ENCODE measurements around the gene TCF4.

TCF4 gene

DNA sequence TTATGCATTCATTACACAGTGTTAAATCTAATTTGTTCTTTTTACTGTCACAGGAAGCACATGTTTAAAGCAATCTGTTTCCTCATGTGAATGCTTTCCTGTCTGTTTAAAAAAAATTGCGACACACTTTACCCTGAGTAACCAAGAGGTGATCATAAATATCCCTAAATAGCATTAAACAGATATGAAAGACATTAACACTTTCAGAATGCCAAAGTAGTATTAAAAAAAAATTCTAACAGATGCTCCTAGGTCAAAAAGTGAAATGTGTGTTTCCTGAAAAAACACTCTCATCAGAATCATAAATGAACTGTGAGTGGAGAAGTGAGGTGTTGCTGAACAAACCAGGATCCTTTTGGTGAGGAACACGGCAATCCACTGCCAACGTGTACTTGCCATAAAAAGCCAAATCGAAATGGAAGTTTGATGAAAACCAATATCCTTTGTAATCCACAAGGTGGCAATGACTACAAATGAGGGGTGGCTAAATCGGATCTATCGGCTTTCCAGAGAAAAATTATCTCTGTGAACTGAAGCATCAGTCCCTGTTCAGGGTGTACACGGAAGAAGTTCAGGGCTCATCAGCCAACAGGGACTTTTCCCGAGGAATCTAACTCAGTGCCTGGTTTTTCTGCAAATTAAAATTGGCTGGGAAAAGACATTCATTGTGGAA is 248.9 kb downstream of the TCF4 start:
- no peak for DNase-seq

DNA sequence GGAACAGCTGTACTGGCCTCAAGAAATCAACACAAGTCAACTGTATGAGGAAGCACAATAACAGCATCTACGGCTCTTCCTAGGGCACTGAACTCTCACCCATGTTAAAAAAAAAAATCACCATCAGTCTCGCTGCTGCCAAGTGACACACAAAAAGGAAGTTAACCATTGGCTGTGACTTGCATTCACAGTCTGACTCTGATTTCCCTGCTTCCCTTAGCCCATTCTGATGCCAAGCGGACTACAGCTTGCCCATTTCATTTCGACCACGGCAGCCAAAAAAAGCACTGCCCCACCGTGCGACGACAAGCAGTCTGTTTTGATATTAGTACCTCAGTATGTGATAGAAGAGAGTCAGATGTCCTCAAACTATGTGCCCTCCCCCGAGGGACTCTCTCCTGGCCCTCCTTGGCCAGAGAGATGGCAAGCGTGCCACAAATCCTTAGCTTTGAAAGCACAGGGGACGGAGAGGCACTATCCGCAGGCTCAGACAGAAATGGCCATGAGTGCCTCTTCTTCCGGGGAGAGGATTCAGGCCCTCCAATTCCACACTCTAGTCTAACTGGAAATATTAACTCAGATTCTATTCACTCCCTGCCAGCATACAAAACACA is 250.0 kb downstream of the TCF4 start:
- peak; percentile 67 for DNase-seq

DNA sequence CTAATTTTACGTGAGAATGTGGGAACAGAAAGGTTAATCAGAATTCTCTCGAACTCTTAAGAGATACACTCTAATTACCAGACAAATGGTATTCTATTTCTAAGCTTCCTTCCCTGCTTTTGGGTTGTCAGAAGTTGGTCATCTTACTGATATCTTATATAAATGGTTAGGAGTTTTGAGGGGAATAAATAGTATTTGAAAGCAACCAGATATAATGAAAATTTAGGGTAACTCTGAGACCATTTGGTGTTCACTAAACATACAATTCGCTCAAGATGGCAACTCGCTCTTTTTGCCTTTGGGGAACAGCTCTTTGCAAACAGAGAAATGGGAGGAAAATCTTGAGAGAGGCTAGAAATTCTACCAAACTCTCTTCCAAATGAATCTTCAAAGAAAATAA is 250.9 kb downstream of the TCF4 start:
- DNase-seq = no peak

DNA sequence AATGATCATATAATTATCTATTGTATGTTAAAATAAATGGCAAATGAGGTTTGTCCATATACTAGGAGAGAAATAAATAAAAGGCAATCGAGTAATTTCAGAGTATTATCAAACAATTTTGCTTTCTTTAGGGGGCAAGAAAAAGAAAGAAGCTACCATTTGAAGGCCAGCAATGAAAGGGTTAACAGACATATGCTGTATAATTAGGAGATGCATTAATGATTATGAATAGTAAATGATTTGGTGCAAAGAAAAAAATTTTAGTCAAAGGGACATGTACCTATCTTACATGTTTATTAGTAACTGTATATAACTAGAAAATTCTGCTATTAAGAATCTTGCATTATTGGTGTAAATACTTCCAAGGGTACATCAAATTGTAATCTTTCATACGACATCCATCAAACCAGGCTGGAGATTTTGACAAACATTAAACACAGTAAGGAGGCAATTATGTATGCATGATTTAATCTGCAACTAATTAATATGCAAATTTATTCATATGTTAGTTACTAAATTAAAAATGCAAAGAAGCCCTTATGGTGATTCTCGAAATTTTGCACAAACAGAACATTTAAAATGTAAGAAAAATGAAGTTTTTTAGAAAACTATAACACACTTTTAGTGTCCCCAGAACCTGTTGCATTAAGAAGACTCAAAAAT is 251.4 kb downstream of the TCF4 start:
- no peak for DNase-seq

DNA sequence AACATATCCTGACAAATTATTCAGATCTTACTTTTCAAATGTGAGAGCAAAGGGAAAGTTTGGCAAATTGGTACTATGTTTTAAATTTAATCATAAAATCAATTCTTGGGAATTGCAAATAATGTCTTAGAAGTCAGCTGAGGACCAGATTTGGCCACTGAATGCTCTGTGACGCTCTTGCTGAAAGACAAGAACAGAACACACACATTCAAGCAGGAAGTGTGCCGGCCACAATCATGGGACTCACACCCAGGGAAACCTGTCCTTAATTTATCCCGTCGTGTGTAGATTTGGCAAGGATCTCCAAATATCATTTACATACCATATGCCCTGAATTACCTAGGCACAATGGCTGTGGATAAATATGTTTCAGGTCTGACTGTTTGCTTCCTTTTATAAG is 253.1 kb downstream of the TCF4 start:
- DNase-seq = no peak

DNA sequence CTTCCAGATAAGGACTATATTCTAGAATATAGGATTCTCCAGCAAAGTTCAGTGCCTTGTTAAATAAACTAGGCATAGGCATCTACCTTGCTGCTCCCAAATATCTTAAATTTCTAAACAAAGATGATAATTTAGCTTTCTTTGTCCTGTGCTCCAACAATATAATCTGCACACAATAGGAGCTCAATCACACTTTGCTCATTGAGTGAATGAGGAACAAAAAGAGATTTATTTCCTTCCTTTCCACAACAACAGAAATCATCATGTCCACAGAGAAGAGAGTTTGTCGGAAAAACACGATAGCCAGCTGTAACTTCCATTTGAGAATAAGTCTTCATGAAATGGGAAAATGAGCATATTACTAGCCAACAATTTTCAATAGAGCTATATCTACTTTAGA is 256.7 kb downstream of the TCF4 start:
- no peak for DNase-seq

DNA sequence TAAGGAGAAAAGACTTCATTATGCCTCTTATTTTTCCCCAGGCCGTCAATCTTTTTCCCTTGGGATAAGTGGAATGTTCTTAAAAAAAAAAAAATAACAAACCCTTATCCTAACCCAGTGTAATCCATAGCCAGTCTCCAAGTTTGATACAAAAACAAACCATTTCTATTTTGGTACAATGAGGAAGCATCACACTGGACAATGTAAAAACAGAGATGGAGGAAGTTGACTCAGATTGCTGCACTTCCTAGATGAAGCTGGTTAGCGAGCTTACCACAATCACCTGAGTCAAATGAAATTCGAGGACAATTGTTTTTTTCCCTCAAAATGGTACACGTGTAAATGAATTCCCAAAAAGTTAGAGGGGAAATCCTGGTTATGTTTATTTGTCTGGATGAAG is 259.7 kb downstream of the TCF4 start:
- DNase-seq = no peak

DNA sequence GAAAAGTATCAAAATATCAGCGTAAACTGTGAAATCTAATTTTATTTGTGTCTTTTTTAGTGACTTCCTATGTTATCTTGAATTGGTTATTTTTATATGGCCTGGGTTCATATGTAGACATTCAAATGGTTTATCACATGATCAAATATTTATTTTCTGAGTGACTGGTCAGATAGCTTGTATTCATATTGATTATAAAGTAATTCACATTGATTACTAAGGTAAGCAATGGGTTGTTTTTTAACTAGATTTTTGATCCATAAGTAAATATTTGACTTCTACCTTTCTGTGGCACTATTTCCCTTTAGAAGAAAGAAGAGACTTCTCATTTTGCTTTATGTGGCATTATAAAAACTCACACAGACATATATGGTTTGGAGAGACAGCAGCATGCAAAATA is 260.5 kb downstream of the TCF4 start:
- no peak for DNase-seq

DNA sequence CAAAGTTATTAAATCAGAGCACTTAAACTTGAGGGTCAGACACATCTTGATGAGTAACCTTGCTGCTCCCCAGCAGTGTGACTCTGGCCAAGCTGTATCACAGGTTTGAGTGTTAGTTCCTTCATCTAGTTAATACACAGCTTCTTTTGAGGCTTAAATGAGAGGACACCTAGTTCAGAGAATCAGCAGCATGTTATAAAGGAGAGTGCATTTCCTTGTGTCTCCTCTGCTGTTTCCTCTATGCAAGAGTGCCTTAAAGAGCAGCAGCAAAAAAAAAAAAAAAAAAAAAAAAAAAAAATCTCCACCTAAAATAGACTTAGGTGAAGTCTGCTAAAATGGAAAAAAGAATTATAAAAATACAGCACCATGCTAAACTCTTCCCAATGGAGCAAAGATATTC is 261.9 kb downstream of the TCF4 start:
- no peak for DNase-seq

DNA sequence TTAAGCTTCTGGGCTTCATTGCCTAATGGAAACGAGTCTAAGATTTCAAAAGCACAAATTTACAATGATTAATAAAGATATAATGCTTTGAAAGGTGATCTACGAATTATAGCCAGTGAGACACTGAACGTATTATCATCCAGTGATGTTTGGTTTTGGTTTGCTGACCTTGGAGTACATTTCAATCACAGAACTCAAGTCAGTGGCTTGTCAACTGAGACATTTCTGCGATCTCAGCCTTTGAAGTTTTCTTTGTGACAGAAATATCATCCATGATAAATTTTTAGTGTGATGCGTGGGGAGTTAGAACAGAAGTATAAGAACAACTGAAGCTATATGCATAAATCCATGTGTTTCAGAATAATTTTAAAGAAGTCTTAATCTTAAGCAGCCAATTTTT is 263.8 kb downstream of the TCF4 start:
- no peak for DNase-seq

DNA sequence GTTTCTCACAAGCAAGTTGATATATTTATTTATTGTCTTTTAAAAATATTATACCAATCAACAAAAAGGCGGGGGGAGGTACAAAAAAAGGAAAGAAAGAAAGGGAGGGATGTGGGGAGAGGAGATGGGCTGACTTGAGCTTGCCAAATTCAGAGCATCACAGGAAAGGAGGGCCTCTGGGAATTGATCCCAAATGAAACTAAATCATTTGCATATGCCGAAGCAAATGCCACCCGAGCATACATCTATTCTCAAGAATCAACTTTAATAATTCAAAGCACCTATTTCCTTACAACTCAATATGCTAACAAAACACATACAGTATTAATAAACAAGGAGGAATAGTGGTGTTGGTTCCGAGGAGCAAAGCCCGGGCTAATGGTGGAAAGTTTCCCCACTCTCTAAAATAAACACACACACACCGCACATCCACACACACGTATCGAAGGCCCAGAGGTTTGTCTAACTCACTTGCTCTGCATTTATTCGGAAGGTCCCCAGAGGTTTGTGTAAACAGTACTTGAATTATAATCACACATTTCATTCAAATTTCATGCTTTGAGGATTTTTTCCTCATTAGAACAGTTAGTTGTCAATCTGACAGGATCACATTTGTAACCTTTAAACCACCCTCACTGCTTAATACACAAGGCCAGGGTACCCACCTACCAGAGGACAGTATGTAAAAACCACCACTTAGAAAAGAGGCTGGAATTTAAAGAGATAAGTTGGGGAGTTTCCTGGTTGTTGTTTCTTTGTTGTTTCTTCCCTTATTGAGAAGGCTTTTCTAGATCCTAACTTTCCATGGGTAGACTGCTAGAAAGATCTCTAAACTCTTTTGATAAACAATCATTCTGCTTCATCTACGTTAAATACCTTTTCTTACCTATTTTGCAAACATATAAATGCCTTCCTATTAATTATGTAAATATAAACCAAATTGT is 264.7 kb downstream of the TCF4 start:
- DNase-seq = no peak

DNA sequence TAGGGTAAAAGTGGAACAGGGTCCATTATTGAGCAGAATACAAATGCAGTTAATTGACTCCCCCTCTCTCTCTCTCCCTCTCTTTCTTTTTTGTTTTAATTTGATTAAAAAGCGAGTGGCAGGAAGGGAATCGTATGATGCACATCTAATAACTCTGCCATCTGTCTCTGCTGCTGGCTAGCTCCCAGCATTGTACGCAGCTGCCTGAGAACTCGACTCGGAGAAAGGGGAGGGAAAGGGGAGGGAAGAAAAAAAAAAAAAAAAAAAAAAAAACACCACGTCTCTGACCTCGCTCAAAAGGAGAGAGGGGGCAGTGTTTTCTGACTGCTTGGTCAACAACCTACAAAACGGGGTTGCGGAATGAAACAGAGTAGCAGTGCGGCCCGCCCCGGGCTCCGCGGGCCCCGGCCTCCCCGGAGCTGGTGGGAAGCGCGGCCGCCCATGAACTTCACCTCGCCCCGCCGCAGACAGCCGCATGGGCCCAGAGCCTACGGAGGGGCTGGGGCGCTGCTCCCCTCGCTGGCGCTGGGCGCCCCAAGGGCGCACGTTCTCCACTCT is 265.7 kb downstream of the TCF4 start:
- peak; percentile 92 for DNase-seq

DNA sequence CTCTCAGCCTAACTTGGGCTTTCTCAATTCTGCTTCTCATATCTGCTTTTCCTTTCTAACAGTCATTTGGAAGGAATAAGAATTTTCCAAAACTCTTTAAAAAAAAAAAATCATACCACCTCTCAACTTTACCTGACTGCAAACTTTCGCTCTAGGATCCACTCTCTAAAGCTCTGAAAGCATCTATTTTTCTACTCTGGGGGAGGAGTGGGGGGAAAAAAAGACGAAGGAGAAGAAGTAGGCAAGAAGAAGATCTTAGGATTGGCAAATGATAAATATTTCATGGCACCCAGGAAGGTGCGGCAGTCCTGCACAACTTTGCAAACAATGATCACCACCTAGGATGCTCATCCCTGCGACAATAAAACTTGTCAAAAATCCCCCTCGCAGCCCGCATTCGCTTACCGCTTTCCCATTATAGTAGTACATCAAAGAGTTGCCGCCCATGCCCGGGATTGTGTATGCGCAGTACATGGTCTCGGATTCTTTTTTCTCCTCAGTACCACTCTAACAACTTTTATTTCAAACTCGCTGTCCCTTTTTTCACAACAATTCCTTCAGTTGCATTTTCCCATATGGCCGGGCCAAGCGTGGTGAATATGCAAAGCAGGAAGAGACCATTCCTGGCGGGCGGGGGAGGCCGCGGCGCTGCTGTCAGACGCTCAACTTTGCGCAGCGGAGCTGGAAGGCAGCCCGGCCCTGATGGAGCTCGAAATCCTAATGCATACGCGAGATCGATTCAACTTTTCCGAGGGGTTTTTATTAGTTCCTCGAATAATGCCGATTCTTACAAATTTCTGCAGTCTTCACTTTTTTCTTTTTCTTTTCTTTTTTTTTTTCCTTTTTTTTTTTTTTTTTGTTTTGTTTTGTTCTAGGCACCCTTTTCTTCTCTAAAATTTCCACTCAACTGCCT is 266.5 kb downstream of the TCF4 start:
- DNase-seq = peak; percentile 92

DNA sequence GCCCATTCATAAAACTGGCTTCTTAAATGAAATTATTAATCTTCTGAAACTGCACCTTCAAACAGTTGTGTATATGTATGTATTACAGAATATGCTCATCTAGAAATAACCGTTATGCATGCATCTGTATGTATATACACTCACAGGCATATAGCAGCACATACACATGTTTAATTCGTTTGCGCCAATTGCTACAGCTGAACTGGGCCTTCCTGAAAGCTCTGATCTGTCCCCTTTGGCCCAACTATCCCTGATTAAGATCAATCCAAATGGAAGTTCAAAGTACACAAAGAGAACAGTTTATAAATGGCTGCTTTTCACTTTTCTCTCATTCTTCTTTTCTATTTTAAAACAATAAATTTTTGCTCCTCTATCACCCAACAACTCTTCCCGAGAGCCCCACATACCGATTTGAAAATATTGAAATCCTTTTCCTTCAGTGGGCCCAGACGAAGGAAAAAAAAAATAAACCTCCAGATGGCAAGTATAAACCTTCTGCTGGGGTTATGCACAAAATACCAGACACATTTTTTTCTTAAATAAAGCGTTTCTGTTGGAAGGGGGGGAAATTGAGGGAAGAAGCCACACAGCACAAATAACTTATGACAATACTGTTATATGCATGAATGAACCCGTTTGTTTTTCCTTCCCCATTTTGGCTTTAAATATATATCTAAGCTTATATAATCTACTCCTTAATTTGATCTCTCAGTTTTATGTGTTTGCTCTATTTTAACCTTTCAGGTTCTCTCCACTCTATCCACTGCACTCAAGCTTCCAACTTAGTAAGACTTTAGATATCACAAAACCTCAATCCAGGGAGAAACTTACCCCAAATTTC is 267.3 kb downstream of the TCF4 start:
- peak; percentile 24 for DNase-seq

DNA sequence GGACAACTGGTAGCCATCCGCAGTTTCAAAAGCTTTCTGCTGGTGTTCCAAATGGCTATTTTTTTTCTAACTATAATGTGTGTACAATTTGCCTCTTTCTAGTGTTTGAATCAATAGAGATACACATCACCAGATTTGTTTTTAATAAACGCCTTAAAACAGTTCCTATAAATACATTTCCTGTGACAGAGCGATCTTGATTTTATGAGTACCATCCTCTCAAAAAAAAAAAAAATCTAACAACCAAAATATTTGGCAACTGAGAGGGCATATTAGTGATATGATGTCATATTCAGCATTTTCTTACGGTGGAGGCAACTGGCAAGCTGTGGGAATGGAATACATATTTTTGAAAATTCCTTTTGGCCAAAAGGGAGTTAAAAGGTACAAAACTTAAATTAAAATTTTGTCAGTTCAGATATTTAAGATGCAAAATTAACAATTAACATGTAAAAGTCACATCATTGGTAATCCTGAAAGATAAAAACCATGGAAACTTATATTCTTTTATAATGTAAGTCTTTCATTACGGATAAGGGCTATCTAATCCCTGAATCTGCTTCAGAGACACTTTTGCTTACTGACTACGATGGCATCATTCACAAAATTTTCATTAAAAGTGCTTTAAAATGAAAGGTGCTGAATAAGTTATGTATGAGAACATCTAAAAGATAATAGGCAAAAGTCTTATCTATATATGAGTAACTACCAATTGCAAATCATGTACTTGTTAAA is 268.4 kb downstream of the TCF4 start:
- no peak for DNase-seq

DNA sequence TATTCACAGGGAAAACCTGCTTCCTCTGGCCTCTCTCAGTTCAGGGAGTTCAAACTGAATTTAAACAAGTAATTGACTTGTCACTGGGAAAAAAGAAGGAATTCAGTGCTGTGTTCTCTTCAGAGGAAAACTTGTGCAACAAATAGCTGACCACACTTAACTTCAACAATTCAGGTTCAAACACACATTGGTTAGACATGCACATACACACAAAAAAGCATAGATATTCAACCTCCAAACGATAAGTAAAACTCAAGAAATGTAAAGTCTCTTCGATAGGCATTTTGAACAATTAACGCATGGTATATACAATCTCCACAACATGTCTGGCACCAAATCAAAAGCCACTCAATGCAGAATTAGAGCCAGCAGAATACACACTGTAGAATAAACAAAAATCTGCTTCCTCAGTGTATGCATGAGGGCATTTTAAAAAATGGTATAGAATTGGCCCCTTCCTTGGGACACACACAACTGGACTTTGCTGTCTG is 269.0 kb downstream of the TCF4 start:
- peak; percentile 31 for DNase-seq

DNA sequence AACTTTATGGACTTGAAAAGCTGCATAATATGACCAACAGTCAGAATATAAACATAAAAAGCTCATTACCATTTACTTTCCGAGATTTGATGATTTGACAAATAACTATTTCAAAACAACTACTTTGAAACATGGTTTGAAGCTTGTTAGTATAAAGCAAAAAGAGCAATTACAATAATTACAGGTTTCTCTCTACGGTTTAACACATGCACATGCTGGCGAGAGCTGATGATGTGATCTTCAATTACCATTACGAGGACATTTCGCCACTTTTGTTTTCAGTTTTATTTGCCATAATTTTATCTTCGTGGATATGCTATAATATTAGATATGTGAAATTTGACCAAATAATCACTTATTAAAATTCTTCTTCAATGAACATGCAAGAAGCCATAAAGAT is 270.1 kb downstream of the TCF4 start:
- no peak for DNase-seq

DNA sequence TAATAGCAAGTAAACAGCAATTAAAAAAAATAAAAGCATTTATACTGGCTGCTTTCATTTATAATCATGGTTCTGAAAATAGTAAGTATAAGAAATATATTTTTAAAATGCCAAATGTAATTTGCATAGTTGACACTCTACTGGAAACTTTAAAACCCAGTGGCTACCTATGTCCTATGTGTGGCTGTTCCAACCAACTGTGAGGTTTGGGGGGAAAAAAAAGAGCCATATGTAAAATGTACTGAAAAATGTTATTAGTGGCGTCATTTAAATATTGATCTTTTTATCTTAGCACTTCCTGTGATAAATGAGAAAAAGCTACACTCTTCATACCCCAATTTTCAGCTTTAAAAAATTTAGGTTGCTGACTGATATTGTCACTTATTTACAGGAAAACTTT is 270.7 kb downstream of the TCF4 start:
- DNase-seq = no peak

DNA sequence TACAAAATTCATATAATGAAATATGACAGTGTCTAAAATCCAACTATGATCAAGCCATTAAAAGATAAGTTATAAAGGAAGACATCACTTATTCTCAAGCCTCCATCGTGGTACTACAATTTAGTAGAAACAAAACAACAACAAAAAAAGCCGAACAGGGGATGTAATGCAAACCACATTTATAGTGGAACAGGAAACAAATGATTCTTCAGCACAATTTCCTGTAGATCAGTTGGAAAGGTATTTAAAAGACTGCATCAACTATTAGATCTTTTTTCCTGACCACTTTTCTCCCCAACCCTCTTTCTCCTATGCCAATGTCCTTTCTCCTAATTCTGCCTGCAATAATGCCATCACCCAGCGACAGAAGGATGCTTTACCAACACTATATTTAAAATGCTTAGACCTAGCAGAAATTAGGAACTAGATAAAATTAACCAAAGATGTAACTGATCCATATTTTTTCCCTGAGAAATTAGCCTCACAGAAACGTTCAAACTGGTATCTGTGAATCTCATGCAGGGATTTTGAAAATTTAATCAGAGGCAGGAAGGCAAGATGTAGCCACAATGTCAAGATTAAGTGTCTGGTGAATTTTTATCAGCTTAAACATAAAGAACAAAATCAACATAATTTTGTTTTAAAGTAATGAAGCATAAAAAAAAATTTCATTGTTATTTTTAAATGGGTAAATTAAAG is 271.4 kb downstream of the TCF4 start:
- DNase-seq = no peak

All from NCI-H1092 (cell line).